SK-N-SH treated with all-trans-retinoic acid at 6 μM for 48 hours (cell line): ENCODE results near the gene SMAD3.

Experiments
- ATAC-seq: fragments of 200-7000 bp; cut with Tn5 transposase; 3 replicates; pipeline ENCODE4 v1.9.1; 2020; ENCODE audit warnings: mild to moderate bottlenecking, moderate library complexity
- ARNTL ChIP-seq: fragments of 450-650 bp; formaldehyde crosslinking; IDR thresholded peaks from 2 replicates; pipeline ENCODE4 v1.5.0; 2020; ENCODE audit warnings: low read depth, mild to moderate bottlenecking, moderate library complexity, borderline replicate concordance
- BACH2 ChIP-seq: fragments of 250-450 bp; sonication (Bioruptor Pico); IDR thresholded peaks from 2 replicates; pipeline ENCODE4 v1.9.0; 2021; ENCODE audit warnings: mild to moderate bottlenecking, borderline replicate concordance
- CREB5 ChIP-seq: fragments of 250-450 bp; sonication (Bioruptor Pico); IDR thresholded peaks from 2 replicates; pipeline ENCODE4 v1.5.1; 2020; ENCODE audit warnings: low read depth, mild to moderate bottlenecking, moderate library complexity
- CSDC2 ChIP-seq: fragments of 250-450 bp; sonication (Bioruptor Pico); IDR thresholded peaks from 2 replicates; pipeline ENCODE4 v1.5.0; 2020; ENCODE audit warnings: mild to moderate bottlenecking, moderate library complexity
- ESRRG ChIP-seq: fragments of 250-450 bp; sonication (Bioruptor Pico); IDR thresholded peaks from 2 replicates; pipeline ENCODE4 v1.6.1; 2021; ENCODE audit warnings: mild to moderate bottlenecking
- GLIS3 ChIP-seq: fragments of 250-450 bp; sonication (Bioruptor Pico); IDR thresholded peaks from 2 replicates; pipeline ENCODE4 v1.5.0; 2020; ENCODE audit warnings: mild to moderate bottlenecking, moderate library complexity
- ISL1 ChIP-seq: fragments of 250-450 bp; sonication (Bioruptor Pico); IDR thresholded peaks from 2 replicates; pipeline ENCODE4 v2.1.2; 2022; ENCODE audit warnings: mild to moderate bottlenecking, moderate library complexity
- OSR1 ChIP-seq: fragments of 250-450 bp; sonication (Bioruptor Pico); IDR thresholded peaks from 2 replicates; pipeline ENCODE4 v1.8.0; 2022; ENCODE audit warnings: moderate library complexity, mild to moderate bottlenecking, inconsistent platforms
- POU6F1 ChIP-seq: fragments of 250-450 bp; sonication (Bioruptor Pico); IDR thresholded peaks from 2 replicates; pipeline ENCODE4 v1.8.0; 2021; ENCODE audit warnings: low read depth, mild to moderate bottlenecking, moderate library complexity, borderline replicate concordance
- PPARA ChIP-seq: fragments of 250-450 bp; sonication (Bioruptor Pico); IDR thresholded peaks from 2 replicates; pipeline ENCODE4 v1.5.0; 2020; ENCODE audit warnings: mild to moderate bottlenecking, borderline replicate concordance
- RARB ChIP-seq: fragments of 250-450 bp; sonication (Bioruptor Pico); IDR thresholded peaks from 2 replicates; pipeline ENCODE4 v1.8.0; 2021; ENCODE audit warnings: mild to moderate bottlenecking, moderate library complexity
- SNAI2 ChIP-seq: fragments of 250-450 bp; sonication (Bioruptor Pico); IDR thresholded peaks from 2 replicates; pipeline ENCODE4 v1.5.0; 2020; ENCODE audit warnings: mild to moderate bottlenecking, moderate library complexity
- TCF4 ChIP-seq: fragments of 250-450 bp; sonication (Bioruptor Pico); IDR thresholded peaks from 2 replicates; pipeline ENCODE4 v1.8.0; 2021; ENCODE audit warnings: mild to moderate bottlenecking, moderate library complexity, borderline replicate concordance
- TOX ChIP-seq: fragments of 250-450 bp; sonication (Bioruptor Pico); IDR thresholded peaks from 2 replicates; pipeline ENCODE4 v1.8.0; 2021; ENCODE audit warnings: mild to moderate bottlenecking, moderate library complexity, borderline replicate concordance
- ZC3H10 ChIP-seq: fragments of 250-450 bp; sonication (Bioruptor Pico); IDR thresholded peaks from 2 replicates; pipeline ENCODE4 v1.5.1; 2021; ENCODE audit warnings: mild to moderate bottlenecking, moderate library complexity
- ZFP3 ChIP-seq: fragments of 250-450 bp; sonication (Bioruptor Pico); IDR thresholded peaks from 2 replicates; pipeline ENCODE4 v1.5.0; 2020; ENCODE audit warnings: mild to moderate bottlenecking, moderate library complexity
- ZFP30 ChIP-seq: fragments of 450-650 bp; formaldehyde crosslinking; IDR thresholded peaks from 2 replicates; pipeline ENCODE4 v1.5.0; 2022; ENCODE audit warnings: mild to moderate bottlenecking, moderate library complexity
- ZNF565 ChIP-seq: fragments of 450-650 bp; formaldehyde crosslinking; conservative IDR thresholded peaks from 2 replicates; pipeline ENCODE4 v1.5.0; 2020; ENCODE audit warnings: low read depth, mild to moderate bottlenecking, moderate library complexity
- ZNF70 ChIP-seq: fragments of 450-650 bp; formaldehyde crosslinking; IDR thresholded peaks from 2 replicates; pipeline ENCODE4 v1.5.0; 2020; ENCODE audit warnings: mild to moderate bottlenecking, moderate library complexity
- ZNF8 ChIP-seq: fragments of 450-650 bp; formaldehyde crosslinking; IDR thresholded peaks from 2 replicates; pipeline ENCODE4 v1.5.0; 2020; ENCODE audit warnings: mild to moderate bottlenecking, moderate library complexity
- TF ChIP-seq, protein P1 (sequence below): fragments of 250-450 bp; sonication (Bioruptor Pico); IDR thresholded peaks from 2 replicates; pipeline ENCODE4 v1.8.0; 2020; ENCODE audit warnings: mild to moderate bottlenecking, moderate library complexity, borderline replicate concordance
- TF ChIP-seq, protein P2 (sequence below): fragments of 250-450 bp; sonication (Bioruptor Pico); IDR thresholded peaks from 2 replicates; pipeline ENCODE4 v1.5.0; 2020; ENCODE audit warnings: mild to moderate bottlenecking, moderate library complexity
- TF ChIP-seq, protein P3 (sequence below): fragments of 250-450 bp; sonication (Bioruptor Pico); IDR thresholded peaks from 2 replicates; pipeline ENCODE4 v1.5.1; 2021; ENCODE audit warnings: mild to moderate bottlenecking, moderate library complexity

Gene SMAD3

GRCh38 chr15:67178569-67179210 lies 113.3 kb downstream of the SMAD3 start:
- ATAC-seq, result peak; percentile 92
- TF ChIP-seq RARB (no peak), BACH2 (no peak), ZNF8 (CRISPR knock-in tag) (no peak), TCF4 (CRISPR knock-in tag) (no peak), ZC3H10 (CRISPR knock-in tag) (no peak), CREB5 (CRISPR knock-in tag) (peak; percentile 66), ZFP30 (no peak), ISL1 (CRISPR knock-in tag) (peak; percentile 67), ZNF70 (CRISPR knock-in tag) (no peak), POU6F1 (no peak), ZNF565 (no peak), CSDC2 (peak; percentile 71; the same call in 1 of the 2 replicates), GLIS3 (CRISPR knock-in tag) (no peak), ZFP3 (CRISPR knock-in tag) (no peak; the same call in none of the 2 replicates), TOX (CRISPR knock-in tag) (no peak), ARNTL (CRISPR knock-in tag) (no peak), OSR1 (CRISPR knock-in tag) (no peak), PPARA (CRISPR knock-in tag) (no peak), ESRRG (CRISPR knock-in tag) (peak; percentile 79; the same call in 1 of the 2 replicates), SNAI2 (no peak)
- TF ChIP-seq, protein P1, sequence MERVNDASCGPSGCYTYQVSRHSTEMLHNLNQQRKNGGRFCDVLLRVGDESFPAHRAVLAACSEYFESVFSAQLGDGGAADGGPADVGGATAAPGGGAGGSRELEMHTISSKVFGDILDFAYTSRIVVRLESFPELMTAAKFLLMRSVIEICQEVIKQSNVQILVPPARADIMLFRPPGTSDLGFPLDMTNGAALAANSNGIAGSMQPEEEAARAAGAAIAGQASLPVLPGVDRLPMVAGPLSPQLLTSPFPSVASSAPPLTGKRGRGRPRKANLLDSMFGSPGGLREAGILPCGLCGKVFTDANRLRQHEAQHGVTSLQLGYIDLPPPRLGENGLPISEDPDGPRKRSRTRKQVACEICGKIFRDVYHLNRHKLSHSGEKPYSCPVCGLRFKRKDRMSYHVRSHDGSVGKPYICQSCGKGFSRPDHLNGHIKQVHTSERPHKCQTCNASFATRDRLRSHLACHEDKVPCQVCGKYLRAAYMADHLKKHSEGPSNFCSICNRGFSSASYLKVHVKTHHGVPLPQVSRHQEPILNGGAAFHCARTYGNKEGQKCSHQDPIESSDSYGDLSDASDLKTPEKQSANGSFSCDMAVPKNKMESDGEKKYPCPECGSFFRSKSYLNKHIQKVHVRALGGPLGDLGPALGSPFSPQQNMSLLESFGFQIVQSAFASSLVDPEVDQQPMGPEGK (CRISPR knock-in tag), result peak; percentile 35; the same call in 1 of the 2 replicates
- TF ChIP-seq, protein P2, sequence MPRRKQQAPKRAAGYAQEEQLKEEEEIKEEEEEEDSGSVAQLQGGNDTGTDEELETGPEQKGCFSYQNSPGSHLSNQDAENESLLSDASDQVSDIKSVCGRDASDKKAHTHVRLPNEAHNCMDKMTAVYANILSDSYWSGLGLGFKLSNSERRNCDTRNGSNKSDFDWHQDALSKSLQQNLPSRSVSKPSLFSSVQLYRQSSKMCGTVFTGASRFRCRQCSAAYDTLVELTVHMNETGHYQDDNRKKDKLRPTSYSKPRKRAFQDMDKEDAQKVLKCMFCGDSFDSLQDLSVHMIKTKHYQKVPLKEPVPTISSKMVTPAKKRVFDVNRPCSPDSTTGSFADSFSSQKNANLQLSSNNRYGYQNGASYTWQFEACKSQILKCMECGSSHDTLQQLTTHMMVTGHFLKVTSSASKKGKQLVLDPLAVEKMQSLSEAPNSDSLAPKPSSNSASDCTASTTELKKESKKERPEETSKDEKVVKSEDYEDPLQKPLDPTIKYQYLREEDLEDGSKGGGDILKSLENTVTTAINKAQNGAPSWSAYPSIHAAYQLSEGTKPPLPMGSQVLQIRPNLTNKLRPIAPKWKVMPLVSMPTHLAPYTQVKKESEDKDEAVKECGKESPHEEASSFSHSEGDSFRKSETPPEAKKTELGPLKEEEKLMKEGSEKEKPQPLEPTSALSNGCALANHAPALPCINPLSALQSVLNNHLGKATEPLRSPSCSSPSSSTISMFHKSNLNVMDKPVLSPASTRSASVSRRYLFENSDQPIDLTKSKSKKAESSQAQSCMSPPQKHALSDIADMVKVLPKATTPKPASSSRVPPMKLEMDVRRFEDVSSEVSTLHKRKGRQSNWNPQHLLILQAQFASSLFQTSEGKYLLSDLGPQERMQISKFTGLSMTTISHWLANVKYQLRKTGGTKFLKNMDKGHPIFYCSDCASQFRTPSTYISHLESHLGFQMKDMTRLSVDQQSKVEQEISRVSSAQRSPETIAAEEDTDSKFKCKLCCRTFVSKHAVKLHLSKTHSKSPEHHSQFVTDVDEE (CRISPR knock-in tag), result no peak
- TF ChIP-seq, protein P3, sequence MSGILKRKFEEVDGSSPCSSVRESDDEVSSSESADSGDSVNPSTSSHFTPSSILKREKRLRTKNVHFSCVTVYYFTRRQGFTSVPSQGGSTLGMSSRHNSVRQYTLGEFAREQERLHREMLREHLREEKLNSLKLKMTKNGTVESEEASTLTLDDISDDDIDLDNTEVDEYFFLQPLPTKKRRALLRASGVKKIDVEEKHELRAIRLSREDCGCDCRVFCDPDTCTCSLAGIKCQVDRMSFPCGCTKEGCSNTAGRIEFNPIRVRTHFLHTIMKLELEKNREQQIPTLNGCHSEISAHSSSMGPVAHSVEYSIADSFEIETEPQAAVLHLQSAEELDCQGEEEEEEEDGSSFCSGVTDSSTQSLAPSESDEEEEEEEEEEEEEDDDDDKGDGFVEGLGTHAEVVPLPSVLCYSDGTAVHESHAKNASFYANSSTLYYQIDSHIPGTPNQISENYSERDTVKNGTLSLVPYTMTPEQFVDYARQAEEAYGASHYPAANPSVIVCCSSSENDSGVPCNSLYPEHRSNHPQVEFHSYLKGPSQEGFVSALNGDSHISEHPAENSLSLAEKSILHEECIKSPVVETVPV (CRISPR knock-in tag), result no peak

GRCh38 chr15:67179411-67179995 lies 114.1 kb downstream of the SMAD3 start:
- TF ChIP-seq, protein P3 (CRISPR knock-in tag), result no peak
- TF ChIP-seq OSR1 (CRISPR knock-in tag) (no peak), ZC3H10 (CRISPR knock-in tag) (no peak), ZNF70 (CRISPR knock-in tag) (no peak), CSDC2 (no peak), ARNTL (CRISPR knock-in tag) (no peak), BACH2 (no peak), ZFP3 (CRISPR knock-in tag) (no peak), ZFP30 (no peak), ESRRG (CRISPR knock-in tag) (no peak), ZNF565 (no peak), CREB5 (CRISPR knock-in tag) (no peak), TOX (CRISPR knock-in tag) (no peak), RARB (no peak), PPARA (CRISPR knock-in tag) (no peak), ZNF8 (CRISPR knock-in tag) (no peak), ISL1 (CRISPR knock-in tag) (no peak), SNAI2 (no peak)

More at GRCh38 chr15:67179411-67179995, 114.1 kb downstream of the SMAD3 start:
- ATAC-seq, result no peak
